ENCODE data around the gene CENPX. TPM values are rescaled to one million over a fixed set of nuclear protein-coding genes. Genes with fewer than 3 reads are reported as not detected.

CENPX gene
- 51.9 TPM for polyA plus RNA-seq (2013, experiment 1 of 2)
- 43.9 TPM for polyA plus RNA-seq (2013, experiment 2 of 2)

GRCh38 chr17:82022310-82022980 is at the start of gene CENPX:
Gene CENPX (minus strand): TSS chr17:82022878. CDS start chr17:82022861, 17 bp downstream.
- H3K9me3 ChIP-seq (ENCODE audit: control insufficient read depth, low read length), result no peaks in the 10 kb centered on the region
- H3K27ac ChIP-seq (ENCODE audit: low read depth, low read length, severe bottlenecking), result peak within 1 kb of the TSS; percentile 62

GRCh38 chr17:82070611-82071010 is 47.9 kb upstream of the CENPX start:
- no peaks in the 10 kb centered on the region for H3K9me3 ChIP-seq (ENCODE audit: control insufficient read depth, low read length)
- H3K4me1 ChIP-seq (ENCODE audit: control insufficient read depth, insufficient read depth, low read length, poor library complexity, severe bottlenecking), result peaks cover 4% of the 10 kb centered on the region
- H3K36me3 ChIP-seq (ENCODE audit: control insufficient read depth, insufficient read depth, low read length), result no peaks in the 10 kb centered on the region
- no peak overlapping the region for H3K27ac ChIP-seq (ENCODE audit: low read depth, low read length, severe bottlenecking)
- H3K4me3 ChIP-seq (ENCODE audit: extremely low read depth, insufficient read depth, low read length, poor library complexity, severe bottlenecking), result no peak overlapping the region

More at GRCh38 chr17:82022310-82022980, at the start of gene CENPX:
- Histone ChIP-seq H3K4me1 (ENCODE audit: control insufficient read depth, insufficient read depth, low read length, poor library complexity, severe bottlenecking) (peaks cover 6% of the 10 kb centered on the region), H3K4me3 (ENCODE audit: extremely low read depth, insufficient read depth, low read length, poor library complexity, severe bottlenecking) (peak within 1 kb of the TSS; percentile 84), H3K36me3 (ENCODE audit: control insufficient read depth, insufficient read depth, low read length) (peaks cover 8% of the 10 kb centered on the region)
- WGBS, 2 experiments (ENCODE audit: insufficient coverage in 2 of 2), result 0% methylated on average over 36 to 63 of the region's 64 CpGs

DNA sequence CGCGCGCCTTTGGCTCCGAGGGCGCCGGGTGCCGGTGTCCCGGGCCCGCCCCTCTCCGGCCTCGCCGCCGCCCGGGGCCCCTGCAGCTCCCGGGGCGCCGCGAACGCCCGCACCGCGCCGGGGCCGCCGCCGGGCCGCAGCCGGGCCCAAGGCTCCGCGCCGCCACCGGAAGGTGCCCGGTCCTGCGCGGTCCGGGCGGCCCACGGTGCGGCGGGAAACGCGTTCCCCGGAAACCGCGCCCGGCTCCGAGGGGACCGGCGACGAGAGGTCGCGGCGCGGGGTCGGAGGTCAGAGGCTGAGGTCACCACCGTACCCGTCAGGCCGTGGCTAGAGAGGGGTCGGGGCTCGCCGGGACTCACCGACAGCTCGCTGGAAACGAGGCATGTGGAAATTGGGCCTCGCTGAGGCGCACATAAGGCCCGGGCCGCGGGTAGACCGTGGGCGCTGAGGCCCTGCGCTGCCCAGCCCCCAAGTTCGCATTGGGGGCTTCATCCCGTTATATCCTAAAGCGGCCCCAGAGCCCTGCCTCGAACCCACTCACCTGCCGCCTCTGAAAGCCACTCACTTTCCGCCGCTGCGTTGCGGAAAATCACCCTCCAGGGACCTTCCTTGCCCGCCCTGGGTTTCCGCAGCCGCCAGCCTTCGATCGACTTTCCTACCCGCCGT is 43.1 kb upstream of the CENPX start, which contains the start of gene DUS1L:
TSS of gene DUS1L (minus strand) at position 167 of the 666 bp plus-strand sequence. CDS start 745 bp downstream, outside the sequence.
- Histone ChIP-seq H3K4me3 (ENCODE audit: extremely low read depth, insufficient read depth, low read length, poor library complexity, severe bottlenecking) (peak within 1 kb of the TSS; percentile 66), H3K27ac (ENCODE audit: low read depth, low read length, severe bottlenecking) (peak within 1 kb of the TSS; percentile 36), H3K9me3 (ENCODE audit: control insufficient read depth, low read length) (no peaks in the 10 kb centered on the region), H3K4me1 (ENCODE audit: control insufficient read depth, insufficient read depth, low read length, poor library complexity, severe bottlenecking) (peaks cover 9% of the 10 kb centered on the region), H3K36me3 (ENCODE audit: control insufficient read depth, insufficient read depth, low read length) (peaks cover 25% of the 10 kb centered on the region)
- 7 to 14% methylated on average over 67 to 88 of the region's 88 CpGs for WGBS, 2 experiments (ENCODE audit: insufficient coverage in 2 of 2)

- WGBS, 2 experiments (ENCODE audit: insufficient coverage in 2 of 2), result 1 to 2% methylated on average over 34 to 43 of the region's 47 CpGs
- Histone ChIP-seq H3K4me1 (ENCODE audit: control insufficient read depth, insufficient read depth, low read length, poor library complexity, severe bottlenecking) (peaks cover 9% of the 10 kb centered on the region), H3K27ac (ENCODE audit: low read depth, low read length, severe bottlenecking) (no peak overlapping the region), H3K36me3 (ENCODE audit: control insufficient read depth, insufficient read depth, low read length) (peaks cover 29% of the 10 kb centered on the region), H3K9me3 (ENCODE audit: control insufficient read depth, low read length) (no peaks in the 10 kb centered on the region), H3K4me3 (ENCODE audit: extremely low read depth, insufficient read depth, low read length, poor library complexity, severe bottlenecking) (peak overlapping the region; percentile 66)
These were observed 42.5 kb upstream of the CENPX start for GRCh38 chr17:82065193-82065637.

GRCh38 chr17:82064433-82065192 is 41.9 kb upstream of the CENPX start:
- WGBS, 2 experiments (ENCODE audit: insufficient coverage in 2 of 2), result 68 to 69% methylated on average over 34 to 36 of the region's 36 CpGs
- H3K27ac ChIP-seq (ENCODE audit: low read depth, low read length, severe bottlenecking), result no peak overlapping the region
- peaks cover 9% of the 10 kb centered on the region for H3K4me1 ChIP-seq (ENCODE audit: control insufficient read depth, insufficient read depth, low read length, poor library complexity, severe bottlenecking)

DNA sequence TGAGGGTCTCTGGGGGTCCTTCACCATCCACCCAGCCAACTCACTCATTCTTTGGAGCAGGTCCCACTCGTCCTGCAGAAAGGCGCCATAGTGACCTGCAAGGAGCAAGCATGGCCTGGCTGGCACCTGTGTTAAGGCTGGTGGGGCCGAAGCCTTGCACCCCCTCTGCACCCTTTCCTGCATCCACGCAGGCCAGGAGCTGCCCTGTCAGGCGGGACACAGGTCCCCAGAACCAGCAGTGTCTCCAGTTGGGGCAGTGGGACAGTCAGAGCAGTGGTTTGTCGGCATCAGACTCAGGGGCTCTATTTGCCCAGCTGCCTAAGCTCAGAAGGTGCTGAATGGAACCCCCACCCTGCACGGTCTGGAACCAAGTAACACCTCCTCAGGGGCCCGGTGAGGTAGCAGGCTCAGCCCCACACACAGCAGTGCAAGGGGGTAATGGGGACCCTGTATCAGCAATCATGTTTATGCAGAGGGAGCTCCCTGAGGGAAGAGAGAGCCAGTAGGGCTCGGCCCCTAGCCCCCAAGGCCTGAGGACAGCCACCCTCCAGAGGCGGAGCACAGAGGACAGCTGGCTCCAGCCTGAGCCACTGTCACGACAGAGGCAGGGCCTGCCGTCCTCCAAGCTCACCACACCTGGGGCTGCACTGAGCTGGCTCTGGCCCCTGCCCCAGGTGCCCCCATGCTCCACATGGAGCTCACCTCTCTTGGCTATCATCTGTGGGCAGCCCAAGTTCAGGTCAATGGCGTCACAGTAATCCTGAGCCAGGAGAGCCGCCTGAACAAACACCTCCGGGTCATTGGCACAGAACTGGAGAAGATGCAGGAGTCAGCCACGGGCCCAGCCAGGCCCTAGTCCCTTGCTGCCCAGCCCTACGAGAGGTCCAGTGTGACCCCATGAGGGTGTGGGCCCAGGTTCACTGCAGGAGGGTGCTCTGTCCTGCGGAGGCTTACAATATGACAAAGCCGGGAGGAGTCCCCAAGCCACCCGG is 41.0 kb upstream of the CENPX start:
- Histone ChIP-seq H3K9me3 (ENCODE audit: control insufficient read depth, low read length) (no peaks in the 10 kb centered on the region), H3K4me1 (ENCODE audit: control insufficient read depth, insufficient read depth, low read length, poor library complexity, severe bottlenecking) (peaks cover 9% of the 10 kb centered on the region), H3K4me3 (ENCODE audit: extremely low read depth, insufficient read depth, low read length, poor library complexity, severe bottlenecking) (no peak overlapping the region), H3K27ac (ENCODE audit: low read depth, low read length, severe bottlenecking) (no peak overlapping the region), H3K36me3 (ENCODE audit: control insufficient read depth, insufficient read depth, low read length) (peaks cover 39% of the 10 kb centered on the region)
- 91 to 94% methylated on average over 19 to 20 of the region's 20 CpGs for WGBS, 2 experiments (ENCODE audit: insufficient coverage in 2 of 2)

More at GRCh38 chr17:82064433-82065192, 41.9 kb upstream of the CENPX start:
- Histone ChIP-seq H3K4me3 (ENCODE audit: extremely low read depth, insufficient read depth, low read length, poor library complexity, severe bottlenecking) (peak overlapping the region; percentile 66), H3K36me3 (ENCODE audit: control insufficient read depth, insufficient read depth, low read length) (peaks cover 33% of the 10 kb centered on the region), H3K9me3 (ENCODE audit: control insufficient read depth, low read length) (no peaks in the 10 kb centered on the region)

DNA sequence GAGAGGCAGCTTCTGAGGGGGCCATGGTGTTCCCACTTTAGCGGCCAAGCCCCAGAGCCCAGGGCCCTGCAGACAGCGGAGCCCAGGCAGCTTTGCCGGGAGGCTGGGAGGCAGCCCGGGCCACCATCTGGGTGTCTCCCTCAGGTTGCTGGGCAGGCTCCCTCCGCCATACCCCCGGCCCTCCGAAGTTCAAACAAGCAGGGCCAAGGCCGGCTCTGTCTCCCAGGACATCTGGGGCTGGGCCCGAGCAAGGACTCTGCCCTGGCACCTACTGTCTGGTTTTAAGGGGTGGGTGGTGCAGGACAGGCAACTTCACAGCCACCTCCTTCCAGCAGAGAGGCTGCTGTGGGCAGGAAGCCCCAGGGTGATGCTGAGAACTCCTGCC is 40.3 kb upstream of the CENPX start:
- Histone ChIP-seq H3K4me3 (ENCODE audit: extremely low read depth, insufficient read depth, low read length, poor library complexity, severe bottlenecking) (no peak overlapping the region), H3K27ac (ENCODE audit: low read depth, low read length, severe bottlenecking) (no peak overlapping the region), H3K9me3 (ENCODE audit: control insufficient read depth, low read length) (no peaks in the 10 kb centered on the region), H3K36me3 (ENCODE audit: control insufficient read depth, insufficient read depth, low read length) (peaks cover 46% of the 10 kb centered on the region), H3K4me1 (ENCODE audit: control insufficient read depth, insufficient read depth, low read length, poor library complexity, severe bottlenecking) (peaks cover 9% of the 10 kb centered on the region)
- 96 to 98% methylated on average over 9 of the region's 9 CpGs for WGBS, 2 experiments (ENCODE audit: insufficient coverage in 2 of 2)

DNA sequence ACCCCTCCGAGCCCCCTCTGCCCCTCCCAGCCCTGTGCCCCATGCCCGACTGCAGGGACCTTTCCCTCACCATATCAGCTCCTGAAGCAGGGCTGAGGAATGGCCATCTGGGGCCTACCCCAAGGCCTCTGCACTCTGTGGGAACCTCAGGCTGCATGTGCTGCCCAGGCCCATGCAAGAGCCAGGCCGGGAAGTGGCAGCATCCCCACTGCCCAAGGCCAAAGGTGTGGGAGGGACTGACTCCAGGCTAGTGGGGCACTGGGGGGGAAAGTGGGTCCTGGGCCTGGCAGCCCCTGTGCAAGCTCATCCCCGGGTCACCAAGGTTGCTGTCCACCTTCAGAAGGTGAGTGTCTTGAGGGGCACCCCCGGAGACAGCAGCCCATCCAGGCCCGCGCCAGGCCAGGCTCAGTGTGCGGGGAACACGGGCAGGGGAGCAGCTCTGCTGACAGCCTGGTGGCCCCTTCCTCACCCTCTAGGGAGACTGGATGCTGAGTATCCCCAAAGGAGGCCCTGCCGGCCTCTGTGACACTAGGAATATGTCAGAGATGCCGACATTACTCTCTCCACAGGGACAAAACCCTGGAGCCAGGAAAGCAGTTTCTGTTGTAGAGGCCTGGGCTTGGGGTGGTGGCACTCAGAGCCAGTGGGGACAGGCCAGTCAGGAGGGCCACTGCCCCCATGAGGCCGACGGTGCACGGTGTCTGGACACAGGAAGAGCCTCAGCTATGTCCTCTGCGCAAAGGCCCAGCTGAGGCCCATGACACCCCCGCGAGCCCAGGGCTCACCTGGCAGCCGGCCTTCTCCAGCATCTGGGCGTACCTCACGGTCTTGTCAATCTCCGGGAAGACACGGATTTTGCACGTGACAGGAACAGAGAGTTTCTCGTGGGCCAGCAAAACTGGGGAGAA is 39.7 kb upstream of the CENPX start:
- Histone ChIP-seq H3K4me1 (ENCODE audit: control insufficient read depth, insufficient read depth, low read length, poor library complexity, severe bottlenecking) (peaks cover 9% of the 10 kb centered on the region), H3K4me3 (ENCODE audit: extremely low read depth, insufficient read depth, low read length, poor library complexity, severe bottlenecking) (no peak overlapping the region), H3K36me3 (ENCODE audit: control insufficient read depth, insufficient read depth, low read length) (peaks cover 52% of the 10 kb centered on the region), H3K9me3 (ENCODE audit: control insufficient read depth, low read length) (no peaks in the 10 kb centered on the region), H3K27ac (ENCODE audit: low read depth, low read length, severe bottlenecking) (no peak overlapping the region)
- WGBS, 2 experiments (ENCODE audit: insufficient coverage in 2 of 2), result 91 to 98% methylated on average over 19 to 22 of the region's 24 CpGs
